Brain microvascular endothelial cell (primary cell): ENCODE data around the gene EMC9.
A peak's percentile ranks its signal among the peaks of the same experiment; 100 is the strongest.

ENCODE experiments used
- DNase-seq: peaks from one replicate; pipeline ENCODE4 v3.0.0-alpha.2; 2020
- H3K27ac ChIP-seq: fragments of 250-450 bp; sonication (Bioruptor Pico); 2 replicates; pipeline ENCODE4 v1.5.1; 2020; ENCODE audit warnings: mild to moderate bottlenecking, moderate library complexity
- H3K27me3 ChIP-seq: fragments of 250-450 bp; sonication (Bioruptor Pico); replicated peaks from 2 replicates; pipeline ENCODE4 v1.5.1; 2020; ENCODE audit warnings: mild to moderate bottlenecking
- H3K36me3 ChIP-seq: fragments of 250-450 bp; sonication (Bioruptor Pico); replicated peaks from 2 replicates; pipeline ENCODE4 v1.5.1; 2020; ENCODE audit warnings: mild to moderate bottlenecking
- H3K4me3 ChIP-seq: 2 replicates; pipeline ENCODE4 v1.5.1; 2011; ENCODE audit warnings: low read depth, mild to moderate bottlenecking, control low read depth, low read length, moderate library complexity
- in situ Hi-C: cut with HindIII; loops from 2 replicates; pipeline ENCODE4 v1.10.0; 2017; ENCODE audit warnings: low sequenced_read_pairs, low pct_ligation_motif_present
- TF ChIP-seq, protein P1 (sequence below): IDR thresholded peaks from 2 replicates; pipeline ENCODE4 v1.5.1; 2011; ENCODE audit warnings: low read depth, mild to moderate bottlenecking, moderate library complexity, low read length, control low read depth, inconsistent platforms; ENCODE audit errors: missing control alignments

The EMC9 gene

DNA sequence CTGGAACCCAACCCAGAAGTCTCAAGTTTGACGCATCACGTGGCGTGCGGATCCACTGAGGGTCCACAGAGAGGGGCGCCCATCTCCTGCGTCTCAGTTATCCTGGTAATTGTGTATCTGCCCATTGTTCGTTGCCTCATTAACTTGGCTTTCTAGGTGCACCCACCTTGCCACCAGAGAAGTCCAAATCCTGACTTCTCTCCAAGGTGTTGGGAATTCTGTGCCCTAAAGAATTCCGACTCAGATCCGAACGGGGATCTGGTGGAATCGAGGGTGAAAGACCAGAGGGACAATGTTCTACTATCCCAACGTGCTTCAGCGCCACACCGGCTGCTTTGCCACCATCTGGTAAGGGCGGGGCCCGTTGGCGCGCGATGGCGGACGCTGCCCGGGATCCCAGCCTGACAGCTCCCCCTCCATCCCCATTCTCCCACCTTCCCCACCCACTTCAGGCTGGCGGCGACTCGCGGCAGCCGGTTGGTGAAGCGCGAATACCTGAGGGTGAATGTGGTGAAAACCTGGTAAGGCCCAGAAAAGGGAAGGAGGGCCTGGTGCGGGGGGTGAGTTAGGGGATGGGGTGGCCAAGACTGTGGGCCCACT, 31.0 kb upstream of the EMC9 start:
- peaks cover 16% of the 10 kb centered on the region for H3K36me3 ChIP-seq
- peak overlapping the region; percentile 64 for H3K4me3 ChIP-seq

DNA sequence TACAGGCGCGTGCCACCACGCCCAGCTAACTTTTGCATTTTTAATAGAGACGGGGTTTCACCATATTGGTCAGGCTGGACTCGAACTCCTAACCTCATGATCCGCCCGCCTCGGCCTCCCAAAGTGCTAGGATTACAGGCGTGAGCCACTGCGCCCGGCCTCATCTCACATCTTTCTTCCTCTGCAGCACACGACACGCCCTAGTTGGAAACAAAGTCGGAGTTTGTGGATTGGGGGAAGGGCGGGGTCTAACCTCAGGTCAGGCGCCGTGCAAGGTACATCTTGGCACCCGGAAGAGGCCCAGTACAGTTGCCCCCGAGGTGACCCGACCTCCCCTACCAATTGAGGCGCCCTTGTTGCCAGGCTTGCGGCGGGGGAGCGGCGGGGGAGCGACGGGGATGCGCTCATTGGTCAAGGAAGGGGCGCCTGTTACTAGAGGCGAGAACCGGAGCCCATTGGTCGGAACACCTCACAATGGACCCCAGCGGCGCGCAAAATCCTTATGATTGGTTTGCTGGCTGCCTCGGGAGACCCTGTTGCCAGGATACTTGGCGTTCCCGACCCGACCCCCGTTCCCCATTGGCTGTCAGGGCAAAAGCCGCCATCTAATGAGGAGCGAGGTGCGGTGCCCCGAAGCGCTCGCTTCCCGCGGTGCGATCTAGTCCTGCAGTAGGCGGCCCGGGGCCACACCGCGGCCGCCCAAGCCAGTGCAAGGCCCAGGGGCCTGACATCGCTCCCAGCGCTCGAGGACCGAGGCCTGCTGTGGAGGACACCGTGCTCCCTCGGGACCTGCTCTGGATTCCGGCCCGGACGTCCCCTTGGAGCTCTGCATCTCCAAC, 30.2 kb upstream of the EMC9 start, which contains the start of gene REC8:
REC8 (plus strand) TSS at position 659 of the 839 bp plus-strand sequence. CDS start 473 bp downstream, outside the sequence.
- H3K36me3 ChIP-seq = peaks cover 16% of the 10 kb centered on the region
- H3K4me3 ChIP-seq = peak within 1 kb of the TSS; percentile 64

More for the DNA sequence above, 31.0 kb upstream of the EMC9 start:
- Histone ChIP-seq H3K27me3 (no peaks in the 10 kb centered on the region), H3K27ac (no peak overlapping the region)
- in situ Hi-C loops = no loop called here
- TF ChIP-seq, protein P1, sequence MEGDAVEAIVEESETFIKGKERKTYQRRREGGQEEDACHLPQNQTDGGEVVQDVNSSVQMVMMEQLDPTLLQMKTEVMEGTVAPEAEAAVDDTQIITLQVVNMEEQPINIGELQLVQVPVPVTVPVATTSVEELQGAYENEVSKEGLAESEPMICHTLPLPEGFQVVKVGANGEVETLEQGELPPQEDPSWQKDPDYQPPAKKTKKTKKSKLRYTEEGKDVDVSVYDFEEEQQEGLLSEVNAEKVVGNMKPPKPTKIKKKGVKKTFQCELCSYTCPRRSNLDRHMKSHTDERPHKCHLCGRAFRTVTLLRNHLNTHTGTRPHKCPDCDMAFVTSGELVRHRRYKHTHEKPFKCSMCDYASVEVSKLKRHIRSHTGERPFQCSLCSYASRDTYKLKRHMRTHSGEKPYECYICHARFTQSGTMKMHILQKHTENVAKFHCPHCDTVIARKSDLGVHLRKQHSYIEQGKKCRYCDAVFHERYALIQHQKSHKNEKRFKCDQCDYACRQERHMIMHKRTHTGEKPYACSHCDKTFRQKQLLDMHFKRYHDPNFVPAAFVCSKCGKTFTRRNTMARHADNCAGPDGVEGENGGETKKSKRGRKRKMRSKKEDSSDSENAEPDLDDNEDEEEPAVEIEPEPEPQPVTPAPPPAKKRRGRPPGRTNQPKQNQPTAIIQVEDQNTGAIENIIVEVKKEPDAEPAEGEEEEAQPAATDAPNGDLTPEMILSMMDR = no peak
- no peak for DNase-seq

DNA sequence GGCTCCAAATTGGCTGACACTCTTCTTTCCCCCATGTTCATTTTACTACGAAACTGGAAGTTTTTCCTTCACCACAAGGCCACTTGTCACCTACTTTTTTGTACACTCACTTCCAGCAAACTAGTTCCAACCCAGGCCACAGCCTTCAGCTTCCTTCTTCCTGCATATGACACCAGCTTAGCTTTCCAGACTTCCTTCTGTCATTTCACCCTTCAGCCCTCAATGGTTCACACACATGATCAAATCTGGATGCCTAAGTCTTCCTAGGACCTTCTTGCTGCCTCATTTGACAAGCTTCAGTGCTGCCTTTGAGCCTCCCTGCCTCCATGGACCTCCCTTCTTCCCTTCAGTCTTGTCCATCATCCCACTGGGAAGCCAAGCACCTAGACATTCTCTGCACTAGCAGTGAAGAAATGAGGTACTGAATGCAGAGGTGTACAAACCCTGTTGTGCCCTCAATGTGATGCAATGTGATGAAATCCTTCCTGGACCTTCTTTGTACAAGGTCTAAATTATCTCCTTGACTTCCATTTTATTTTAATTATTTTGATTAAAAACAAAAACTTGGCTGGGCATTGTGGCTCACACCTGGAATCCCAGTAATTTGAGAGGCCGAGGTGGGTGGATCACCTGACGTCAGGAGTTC, 26.2 kb upstream of the EMC9 start:
- Histone ChIP-seq H3K27ac (no peak overlapping the region), H3K36me3 (peaks cover 51% of the 10 kb centered on the region), H3K27me3 (no peaks in the 10 kb centered on the region), H3K4me3 (no peak overlapping the region)
- in situ Hi-C loops = no loop called here
- TF ChIP-seq, protein P1 = no peak
- DNase-seq = no peak

More for the DNA sequence above, 30.2 kb upstream of the EMC9 start, which contains the start of gene REC8:
- TF ChIP-seq, protein P1 = no peak
- H3K27me3 ChIP-seq = no peaks in the 10 kb centered on the region
- no peak within 1 kb of the TSS for H3K27ac ChIP-seq
- in situ Hi-C loops = no loop called here
- peak; percentile 71 for DNase-seq

DNA sequence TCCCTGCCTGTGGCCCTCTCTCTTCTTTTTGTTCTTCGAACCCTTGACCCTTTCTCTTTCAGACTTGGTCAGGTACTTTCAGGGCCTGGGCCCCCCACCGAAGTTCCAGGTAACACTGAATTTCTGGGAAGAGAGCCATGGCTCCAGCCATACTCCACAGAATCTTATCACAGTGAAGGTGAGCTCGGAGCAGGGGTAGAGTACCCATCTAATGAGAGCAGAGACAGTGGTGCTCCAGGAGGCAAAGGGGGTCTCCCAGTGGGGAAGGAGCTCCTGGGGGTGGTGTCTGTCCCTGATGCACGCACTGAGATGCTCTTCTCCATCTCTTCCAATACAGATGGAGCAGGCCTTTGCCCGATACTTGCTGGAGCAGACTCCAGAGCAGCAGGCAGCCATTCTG, 24.4 kb upstream of the EMC9 start:
- H3K36me3 ChIP-seq = peaks cover 51% of the 10 kb centered on the region
- no peak overlapping the region for H3K27ac ChIP-seq
- no peak for DNase-seq
- H3K4me3 ChIP-seq = no peak overlapping the region
- no peaks in the 10 kb centered on the region for H3K27me3 ChIP-seq
- TF ChIP-seq, protein P1 = no peak
- in situ Hi-C loops = no loop called here

DNA sequence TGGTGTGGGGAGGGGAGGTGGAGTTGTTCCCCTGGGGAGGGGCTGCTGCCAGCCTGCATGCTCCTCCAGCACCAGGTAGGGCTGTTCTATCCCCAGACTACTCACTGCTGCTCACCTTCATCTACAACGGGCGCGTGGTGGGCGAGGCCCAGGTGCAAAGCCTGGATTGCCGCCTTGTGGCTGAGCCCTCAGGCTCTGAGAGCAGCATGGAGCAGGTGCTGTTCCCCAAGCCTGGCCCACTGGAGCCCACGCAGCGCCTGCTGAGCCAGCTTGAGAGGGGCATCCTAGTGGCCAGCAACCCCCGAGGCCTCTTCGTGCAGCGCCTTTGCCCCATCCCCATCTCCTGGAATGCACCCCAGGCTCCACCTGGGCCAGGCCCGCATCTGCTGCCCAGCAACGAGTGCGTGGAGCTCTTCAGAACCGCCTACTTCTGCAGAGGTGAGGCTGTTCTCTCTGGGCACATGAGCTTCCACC, 23.2 kb upstream of the EMC9 start:
- H3K27ac ChIP-seq = no peak overlapping the region
- DNase-seq = no peak

More for the DNA sequence above, 23.2 kb upstream of the EMC9 start:
- Histone ChIP-seq H3K36me3 (peaks cover 59% of the 10 kb centered on the region), H3K27me3 (no peaks in the 10 kb centered on the region), H3K4me3 (no peak overlapping the region)
- in situ Hi-C loops = no loop called here
- TF ChIP-seq, protein P1 = no peak
